NCI-H510A (cell line): ENCODE data around the gene MOV10.

Experiments used
- DNase-seq: peaks from one replicate; lab custom pipeline; 2025; lab: John Stamatoyannopoulos, UW

MOV10 gene

DNA sequence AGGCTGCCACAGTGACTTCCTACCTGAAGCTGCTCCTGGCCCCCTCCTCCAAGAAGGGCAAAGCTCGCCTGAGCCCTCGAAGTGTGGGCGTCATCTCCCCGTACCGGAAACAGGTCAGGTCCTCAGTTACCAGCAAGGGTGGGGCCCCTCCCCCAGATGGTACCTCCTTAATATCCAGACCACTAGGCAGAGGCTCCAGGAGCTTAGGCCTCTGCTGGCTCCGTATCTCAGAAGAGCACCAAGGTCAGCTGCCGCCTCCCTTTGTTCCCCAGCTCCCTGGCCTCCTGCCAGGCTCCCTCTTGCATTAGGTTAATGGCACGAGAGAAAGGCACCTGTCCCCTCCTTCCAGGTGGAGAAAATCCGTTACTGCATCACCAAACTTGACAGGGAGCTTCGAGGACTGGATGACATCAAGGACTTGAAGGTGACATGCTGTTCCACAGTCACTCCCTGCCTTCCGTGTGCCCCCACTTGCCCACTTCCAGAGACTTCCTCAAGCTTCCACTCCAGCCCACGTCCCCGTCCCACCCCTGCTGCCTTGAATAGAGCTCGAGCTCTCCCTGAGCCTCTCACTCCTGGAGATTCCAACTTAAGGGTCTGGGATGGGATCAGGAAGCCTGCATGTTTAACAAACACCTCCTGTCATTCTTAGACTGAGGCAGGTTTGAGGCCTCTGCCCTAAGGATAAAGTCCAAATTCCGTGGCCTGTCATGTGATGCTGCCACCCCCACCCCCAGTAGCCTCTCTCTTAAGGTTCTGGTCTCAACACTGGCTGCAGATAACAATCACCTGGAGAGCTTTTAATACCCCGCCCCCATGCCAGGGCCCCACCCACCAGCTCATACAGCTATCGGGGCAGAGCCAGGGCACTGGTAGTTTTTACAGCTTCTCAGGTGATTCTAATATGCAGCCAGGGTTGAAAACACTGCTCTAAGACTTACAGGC is 24.2 kb downstream of the MOV10 start:
- peak; percentile 87 for DNase-seq

DNA sequence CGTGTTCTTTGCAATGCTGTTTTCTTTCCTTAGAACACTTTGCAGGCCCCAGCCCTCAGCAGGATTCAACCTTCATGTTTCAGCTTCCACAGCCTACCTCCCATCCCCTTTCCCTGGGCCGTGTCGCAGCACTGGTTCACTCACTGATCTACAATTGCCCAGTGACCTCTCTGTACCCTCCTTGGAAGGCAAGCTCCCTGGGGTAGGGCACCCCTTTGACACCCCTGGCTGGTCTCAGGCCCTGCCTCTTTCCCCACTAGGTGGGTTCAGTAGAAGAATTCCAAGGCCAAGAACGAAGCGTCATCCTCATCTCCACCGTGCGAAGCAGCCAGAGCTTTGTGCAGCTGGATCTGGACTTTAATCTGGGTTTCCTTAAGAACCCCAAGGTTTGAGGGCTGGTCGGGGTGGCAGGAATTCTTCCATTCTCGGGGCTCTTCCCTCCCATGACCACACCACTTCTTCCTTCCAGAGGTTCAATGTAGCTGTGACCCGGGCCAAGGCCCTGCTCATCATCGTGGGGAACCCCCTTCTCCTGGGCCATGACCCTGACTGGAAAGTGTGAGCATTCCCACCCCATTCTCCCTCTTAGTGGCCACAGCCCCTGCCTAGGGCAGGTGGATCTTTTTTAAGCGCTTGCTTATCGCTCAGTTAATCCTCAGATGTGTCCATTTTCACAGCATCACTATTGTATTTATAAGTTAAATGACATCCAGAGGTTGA is 25.1 kb downstream of the MOV10 start:
- DNase-seq: no peak

DNA sequence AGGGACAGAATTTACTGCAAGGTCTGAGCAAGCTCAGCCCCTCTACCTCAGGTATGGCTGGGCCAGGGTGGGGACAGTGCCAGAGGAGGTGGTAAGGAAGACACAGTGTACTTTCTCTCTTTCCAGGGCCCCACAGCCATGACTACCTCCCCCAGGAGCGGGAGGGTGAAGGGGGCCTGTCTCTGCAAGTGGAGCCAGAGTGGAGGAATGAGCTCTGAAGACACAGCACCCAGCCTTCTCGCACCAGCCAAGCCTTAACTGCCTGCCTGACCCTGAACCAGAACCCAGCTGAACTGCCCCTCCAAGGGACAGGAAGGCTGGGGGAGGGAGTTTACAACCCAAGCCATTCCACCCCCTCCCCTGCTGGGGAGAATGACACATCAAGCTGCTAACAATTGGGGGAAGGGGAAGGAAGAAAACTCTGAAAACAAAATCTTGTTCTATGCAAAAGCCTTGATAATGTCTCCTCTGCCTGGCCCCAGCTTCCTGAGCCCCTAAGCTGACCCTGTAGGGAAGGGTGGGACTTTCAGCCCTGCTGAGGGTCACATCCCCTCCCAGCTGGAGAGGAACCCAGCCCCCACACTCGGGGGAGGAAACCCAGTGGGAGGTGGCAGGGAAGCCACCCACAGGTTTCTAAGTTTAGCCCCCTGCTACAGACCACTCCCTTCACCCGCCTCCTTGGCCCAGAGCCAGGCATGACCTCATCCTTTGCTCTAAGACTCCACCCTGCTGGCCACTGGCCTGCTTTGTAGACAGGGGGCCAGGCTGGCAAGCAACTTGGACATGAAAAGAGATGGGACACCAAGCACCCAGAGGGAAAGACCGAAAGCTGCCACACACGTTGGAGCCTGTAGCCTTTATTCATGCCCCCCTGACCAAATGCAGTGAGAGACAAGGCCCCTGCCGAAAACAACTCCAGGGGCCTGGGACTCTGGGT is 26.1 kb downstream of the MOV10 start:
- DNase-seq: peak; percentile 68

DNA sequence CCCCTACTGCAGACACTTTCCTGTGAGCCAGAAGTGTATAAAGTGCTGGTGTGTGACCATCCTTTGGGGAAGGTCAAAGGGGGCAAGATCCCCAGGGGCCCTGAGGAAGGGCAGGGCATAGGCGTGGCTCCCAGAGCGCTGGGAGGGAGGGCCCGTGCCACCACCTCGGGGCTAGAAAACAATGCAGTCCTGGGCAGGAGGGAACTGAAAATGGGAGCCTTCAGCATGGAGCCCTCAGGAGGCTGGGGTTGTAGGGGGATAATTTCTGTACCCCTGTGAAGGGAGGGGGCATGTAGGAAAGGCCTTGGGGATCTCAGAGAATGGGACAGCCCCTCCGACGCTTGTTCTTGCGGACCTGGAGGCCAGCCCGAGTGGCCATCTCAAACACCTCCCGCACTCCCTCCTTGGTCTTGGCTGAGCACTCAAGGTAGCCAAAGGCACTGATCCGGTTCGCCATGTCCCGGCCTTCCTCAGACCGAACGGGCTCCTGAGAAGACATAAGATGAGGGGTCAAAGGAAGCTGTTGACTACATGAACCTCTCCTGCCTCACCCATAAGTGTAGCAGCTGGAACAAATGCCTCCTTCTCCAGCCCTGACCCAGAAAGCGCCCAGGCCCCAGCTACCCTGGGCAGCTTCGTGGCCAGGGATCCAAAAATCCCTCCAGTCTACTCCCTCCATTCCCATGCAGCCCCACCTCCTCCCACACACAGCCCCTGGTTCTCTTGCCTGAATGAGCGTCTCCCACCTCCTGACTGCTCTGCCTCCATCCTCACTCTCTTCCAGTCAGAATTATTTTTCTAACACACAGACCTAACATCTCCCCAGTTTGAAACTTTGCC is 27.0 kb downstream of the MOV10 start:
- no peak for DNase-seq

DNA sequence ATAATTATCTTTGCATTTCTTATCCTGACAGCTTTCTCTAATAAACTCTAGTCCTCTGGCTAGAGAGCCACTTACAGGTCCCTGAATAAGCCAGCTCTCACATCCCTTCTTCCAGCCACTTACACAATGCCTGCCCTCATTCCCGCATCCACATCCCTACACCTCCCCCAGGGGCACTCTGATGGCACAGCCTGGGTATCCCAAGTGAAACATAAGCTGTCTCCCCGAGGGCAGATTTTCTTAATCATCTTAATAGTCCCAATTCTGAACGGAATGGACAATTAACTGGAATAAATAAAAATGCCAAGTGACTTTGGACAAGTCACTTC is 27.6 kb downstream of the MOV10 start:
- no peak for DNase-seq

DNA sequence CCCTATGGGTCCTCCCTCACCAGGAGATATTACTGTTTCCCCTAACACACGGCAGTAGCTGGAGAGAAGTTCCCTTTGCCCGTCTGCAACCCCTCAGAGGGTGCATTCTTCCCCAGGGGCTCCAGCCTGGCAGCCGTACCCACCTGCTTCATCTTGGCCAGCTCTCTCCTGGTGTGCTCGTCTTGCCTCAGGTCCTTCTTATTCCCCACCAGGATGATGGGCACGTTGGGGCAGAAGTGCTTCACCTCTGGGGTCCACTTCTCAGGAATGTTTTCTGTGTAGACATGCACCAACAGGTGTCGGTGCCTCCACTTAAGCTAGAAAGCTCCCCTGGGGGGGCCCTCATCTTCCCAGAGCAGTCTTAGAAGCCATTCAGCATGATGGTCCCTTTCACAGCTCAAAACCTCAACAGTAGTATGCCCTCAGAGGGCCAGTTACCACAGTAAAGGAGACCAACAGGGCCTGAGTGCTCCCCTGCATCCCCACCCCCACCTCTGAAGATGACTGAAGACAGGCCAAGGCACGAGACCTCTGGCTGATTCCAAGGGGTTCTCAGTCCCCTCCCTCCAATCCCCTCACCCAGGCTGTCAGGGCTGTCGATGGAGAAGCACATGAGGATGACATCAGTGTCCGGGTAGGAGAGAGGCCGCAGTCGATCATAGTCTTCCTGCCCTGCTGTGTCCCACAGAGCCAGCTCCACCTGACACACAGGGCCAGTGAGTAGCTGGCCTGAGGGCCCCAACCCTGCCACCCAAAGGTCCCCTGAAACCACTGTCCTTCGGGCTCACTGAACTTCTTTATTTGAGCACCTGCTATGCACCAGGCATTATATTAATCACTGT is 28.2 kb downstream of the MOV10 start:
- DNase-seq: no peak

DNA sequence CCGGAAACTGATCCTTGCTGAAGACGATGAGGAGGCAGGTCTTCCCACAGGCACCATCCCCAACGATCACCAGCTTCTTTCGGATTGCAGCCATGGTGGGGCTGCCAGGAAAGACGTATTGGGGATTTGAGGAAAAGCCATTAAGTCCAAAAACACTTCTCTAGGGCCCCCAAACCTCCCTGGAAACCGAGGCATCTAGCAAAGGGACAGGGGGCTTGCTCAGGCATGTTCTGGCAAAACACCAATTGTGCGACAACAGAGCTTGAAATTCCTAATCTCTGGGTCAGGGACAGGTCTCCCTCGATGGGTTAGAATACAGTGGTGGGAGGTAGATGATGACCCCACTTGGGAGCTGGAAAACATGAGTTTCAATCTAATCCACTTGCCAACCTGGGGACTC is 29.2 kb downstream of the MOV10 start:
- DNase-seq: no peak

DNA sequence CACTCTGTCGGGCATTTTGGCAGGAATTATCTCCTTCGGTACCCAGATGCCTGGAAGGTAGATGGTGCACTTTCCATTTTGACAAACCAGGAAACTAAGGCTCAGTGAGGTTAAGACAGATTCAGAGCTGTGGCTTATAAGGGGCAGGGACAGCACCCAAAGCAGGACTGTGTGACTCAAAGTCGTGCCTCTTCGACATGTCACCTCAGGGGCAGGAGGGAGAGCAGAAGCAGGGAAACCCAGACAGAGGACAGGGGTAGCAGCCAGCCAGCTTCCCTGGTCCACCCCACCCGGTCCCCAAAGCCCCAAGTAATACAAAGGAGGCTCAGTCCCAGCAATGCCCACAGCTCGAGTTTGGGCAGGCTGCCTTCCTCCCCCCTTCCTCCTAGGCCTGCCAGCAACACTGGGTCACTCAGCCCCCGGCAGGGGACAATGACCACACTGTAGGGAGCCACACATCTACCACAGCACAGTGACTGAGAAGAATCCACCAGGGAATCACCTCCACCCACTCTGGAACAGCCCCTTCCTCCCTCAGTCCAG is 30.0 kb downstream of the MOV10 start:
- DNase-seq: no peak

DNA sequence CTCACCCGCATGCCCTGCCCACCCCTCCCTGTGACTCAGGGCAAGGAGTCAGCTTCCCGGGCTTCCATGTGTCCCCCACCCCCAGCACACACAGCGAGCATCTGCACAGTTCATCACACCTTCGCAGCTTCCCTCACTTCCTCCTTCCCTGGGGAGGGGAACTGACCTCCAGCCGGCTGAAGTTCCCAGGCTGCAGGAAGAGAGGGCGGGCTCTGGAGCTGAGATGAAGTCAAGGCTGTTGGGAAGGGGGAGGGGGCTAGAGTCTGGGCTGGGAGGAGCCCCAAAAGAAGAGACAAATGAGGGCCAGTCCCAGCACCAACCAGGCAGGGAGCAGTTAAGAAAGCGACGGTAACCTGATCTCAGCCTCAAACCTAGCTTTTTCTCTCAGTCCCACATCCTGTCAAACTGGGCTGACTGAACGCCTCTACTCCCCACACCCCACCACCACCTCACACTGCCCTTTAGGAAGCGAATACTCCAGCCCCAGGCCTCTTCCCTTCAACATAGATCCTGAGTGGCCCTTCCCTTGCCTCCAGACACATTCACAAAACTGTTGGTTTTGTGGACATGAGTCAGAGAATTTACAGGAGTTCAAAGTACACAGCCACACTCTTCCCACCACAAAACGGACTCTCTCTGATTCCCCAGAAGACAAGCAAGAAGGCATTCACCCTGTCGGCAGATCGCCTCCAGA is 30.6 kb downstream of the MOV10 start:
- DNase-seq: peak; percentile 86

DNA sequence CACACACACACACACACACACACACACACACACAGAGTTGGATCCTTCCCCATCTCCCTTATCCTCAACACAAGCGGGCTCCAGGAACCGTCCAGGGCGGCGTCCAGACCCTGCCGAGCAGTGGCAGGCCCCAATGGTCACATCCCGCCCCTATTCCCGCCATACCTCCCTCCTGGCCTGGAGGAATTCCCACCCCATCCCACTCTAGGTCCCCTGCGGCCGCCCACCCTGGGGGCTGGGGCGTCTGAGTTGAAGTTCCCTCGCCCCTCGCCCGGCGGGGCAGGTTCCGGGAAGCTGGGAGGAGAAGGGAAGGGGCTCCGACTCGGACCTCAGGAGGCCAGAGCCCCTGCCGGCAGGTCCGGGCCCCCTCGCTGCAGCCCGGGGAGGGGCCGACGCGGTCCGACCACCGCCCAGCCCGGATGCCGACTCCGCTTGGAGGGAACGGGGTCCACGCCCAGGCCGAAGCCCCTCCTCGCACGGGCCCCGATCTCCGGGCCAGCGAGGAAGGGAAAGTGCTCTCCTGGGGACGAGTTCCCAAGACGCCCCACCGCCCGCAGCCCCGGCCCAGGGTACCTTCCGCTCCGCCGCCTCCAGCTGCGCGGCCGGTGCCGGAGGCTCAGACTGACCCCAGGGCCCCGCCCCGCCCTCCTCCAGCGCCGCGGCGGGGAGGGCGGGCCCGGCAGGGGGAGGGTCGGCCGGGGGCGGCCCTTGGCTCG is 32.2 kb downstream of the MOV10 start, which contains the start of gene RHOC:
RHOC (minus strand) TSS at position 623 of the 716 bp plus-strand sequence. CDS start 3,328 bp downstream, outside the sequence.
- peak; percentile 81 for DNase-seq

DNA sequence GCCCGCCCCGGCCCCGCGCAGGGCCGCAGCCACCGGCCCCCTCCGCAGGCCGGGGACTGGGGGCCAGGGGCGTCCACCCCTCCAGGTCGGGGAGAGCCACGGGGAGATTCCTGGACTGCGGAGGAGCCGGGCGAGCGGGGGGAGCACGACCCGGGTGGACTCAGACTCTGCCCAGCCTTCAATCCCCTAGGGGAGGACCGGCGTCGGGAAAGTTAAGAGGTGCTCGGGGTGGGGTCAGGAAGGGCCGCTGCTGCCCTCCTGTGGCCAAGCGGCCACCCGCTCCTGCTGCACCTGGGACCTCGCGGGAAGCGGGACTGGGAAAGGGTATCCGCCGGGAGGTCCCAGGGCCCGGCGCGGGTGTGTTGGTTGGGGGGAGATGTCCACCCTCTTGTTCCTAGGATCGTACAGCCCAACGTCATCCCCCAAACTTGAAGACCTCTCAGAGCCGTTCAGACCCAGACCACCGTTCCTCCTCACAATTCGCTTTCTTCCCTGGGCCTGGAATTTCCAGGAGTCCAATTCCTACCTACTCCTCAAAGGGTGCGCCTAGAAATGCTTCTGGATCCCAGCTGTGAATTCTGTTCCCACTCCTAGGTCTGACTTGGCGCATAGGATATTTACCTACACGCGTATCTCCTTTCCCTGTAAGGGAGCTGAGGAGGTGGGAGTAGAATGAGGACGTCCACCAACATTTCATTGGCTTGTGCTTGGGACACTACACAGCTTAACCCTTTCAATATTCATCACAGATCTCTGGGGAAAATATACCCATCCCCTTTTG is 33.0 kb downstream of the MOV10 start:
- peak; percentile 81 for DNase-seq

DNA sequence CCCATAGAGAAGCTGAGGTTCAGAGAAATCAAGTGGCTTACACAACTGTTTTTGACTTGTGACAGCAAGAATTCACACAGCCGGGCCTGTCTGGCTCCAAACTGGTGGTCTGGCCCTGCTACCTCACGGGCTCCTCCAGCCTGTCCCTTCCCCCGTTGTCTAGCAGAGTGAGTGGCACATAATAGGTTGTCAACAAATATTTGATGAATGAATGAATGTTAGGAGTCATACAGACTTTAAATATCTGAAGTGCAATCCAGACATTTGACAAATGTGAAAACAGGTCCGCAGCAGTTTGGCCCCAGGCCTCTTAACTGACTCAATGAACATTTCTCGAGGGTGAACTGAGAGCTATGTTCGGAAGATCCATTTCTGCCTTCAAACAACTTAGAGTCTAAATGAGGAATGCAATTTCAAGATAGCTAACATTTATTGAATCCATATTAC is 33.6 kb downstream of the MOV10 start:
- DNase-seq: no peak

DNA sequence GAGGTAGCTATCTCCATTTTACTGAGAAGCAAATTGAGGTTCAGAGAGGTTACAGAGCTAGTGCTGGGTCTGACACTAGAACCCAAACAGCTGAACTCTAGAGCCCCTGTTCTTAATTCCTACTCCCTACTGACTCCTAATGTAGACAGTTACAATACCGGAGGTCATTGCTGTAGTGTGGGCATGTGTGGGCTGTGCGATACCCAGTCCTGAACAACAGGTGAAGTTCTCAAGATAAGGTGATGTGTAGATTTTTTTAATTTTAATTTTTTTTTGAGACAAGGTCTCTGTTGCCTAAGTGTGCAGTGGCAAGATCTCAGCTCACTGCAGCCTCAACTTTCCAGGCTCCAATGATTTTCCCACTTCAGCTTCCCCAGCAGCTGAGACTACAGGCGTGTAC is 34.0 kb downstream of the MOV10 start:
- DNase-seq: no peak

DNA sequence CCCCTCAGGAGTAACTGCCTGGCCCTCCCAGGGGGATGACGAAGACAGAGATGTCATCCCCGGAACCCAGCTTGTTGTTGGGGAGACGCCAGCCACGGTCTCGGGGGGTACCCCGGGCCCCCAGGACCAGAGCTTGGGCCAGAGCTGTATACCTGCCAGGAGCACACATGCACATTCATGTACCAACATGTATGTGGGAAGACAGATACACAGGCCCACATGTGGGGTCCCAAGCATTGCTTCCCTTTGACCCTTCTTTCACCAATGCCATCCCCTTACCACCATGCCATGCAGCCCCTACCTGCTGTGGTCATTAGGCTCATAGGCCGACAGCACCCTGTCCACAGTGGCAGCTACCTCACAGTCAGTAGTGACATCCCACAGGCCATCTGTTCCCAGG is 35.7 kb downstream of the MOV10 start:
- no peak for DNase-seq

DNA sequence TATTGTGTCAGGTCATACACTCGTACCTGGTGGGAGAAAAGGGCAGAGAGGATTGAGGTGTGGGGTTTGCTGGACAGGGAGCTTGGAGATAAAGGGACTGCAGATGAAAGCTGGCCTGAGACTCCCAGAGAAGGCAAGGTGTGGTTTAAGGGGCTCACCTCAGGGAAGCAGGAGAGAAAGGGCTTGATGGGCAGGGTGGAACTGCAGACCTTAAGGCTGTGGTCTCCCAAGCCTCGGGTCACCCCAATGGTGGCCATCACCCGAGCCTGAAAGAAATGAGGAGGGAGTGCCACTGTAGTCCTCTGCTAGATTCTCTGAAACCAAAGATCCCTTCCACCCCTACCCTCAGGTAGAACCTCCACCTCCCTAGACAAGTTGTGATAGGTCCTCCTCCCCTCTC is 36.1 kb downstream of the MOV10 start:
- DNase-seq: no peak

DNA sequence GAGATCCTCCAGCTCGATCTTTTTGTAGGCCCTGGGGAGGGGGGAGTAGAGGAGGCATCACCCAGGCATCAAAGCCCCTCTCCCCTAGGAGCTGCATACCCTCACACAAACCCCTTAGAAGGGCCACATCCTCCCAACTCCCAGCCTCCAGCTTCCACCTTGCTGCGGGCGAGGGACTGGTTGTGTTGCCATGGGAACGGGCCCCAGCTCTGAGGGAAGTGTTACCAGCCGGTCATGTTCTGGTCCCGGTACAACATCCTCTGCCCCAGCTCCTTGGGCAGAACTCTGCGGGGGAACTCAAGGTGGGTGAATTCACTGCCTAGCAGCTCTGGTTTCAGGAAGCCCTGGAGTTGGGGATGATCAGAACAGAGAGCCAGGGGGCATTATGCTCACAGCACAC is 36.6 kb downstream of the MOV10 start:
- DNase-seq: no peak

DNA sequence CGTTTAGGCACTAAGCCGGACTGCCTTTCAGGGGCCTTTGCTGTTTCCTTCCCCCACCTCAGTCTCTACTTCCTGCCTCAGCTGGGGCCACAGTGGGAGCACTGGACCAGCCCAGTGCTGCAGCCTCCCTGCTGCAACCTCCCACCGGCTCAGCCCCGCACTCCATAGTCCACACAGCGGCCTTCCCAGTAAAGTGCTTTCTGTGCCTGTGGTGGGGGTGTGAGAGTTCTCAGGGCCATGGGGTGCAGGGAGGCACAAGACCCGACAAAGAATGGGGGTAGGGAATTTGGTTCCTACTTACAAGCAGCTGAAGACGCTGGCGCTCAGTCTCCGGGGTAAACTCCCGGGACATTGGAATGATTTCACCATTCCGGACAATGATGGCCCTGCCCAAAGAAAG is 37.2 kb downstream of the MOV10 start:
- no peak for DNase-seq

DNA sequence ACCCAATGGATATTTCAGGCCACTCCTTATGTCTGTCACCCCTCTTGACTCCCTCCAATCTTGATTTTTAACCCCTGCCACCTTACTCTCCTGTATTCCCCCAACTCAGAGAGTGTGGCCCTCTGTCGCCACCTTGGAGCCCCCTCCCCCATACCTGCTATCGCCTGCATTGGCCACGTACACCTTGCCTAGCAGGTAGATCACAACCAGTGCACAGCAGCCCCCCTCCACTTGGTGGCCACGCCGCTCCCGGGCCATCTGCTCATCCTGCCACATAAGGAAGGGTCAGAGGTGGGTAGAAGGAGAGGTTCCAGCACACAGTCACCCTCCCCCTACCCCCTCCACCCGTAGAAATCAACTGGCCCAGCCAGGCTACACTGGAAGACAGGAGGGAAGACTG is 37.7 kb downstream of the MOV10 start:
- no peak for DNase-seq
